Measurements from ENCODE around the gene IRX3.
"Not testable (repeated sequence)": the region's sequence is repeated elsewhere in the genome, so short reads cannot be mapped to it uniquely, and the experiment has no call there.

Gene IRX3

GRCh38 chr16:54268766-54269165, 17.8 kb downstream of the IRX3 start:
- DNase-seq (ENCODE audit: insufficient read length) (no peak), FAIRE-seq (no peak)
- TF ChIP-seq TAF1 (IDR thresholded peaks at IDR 0.05; ENCODE audit: borderline replicate concordance, low read depth, low read length) (no peak), POLR2A (IDR thresholded peaks at IDR 0.05; ENCODE audit: low read depth, low read length) (no peak), POLR2AphosphoS5 (IDR thresholded peaks at IDR 0.05; ENCODE audit: low read depth, low read length) (no peak)

- FAIRE-seq (no peak), DNase-seq (ENCODE audit: insufficient read length) (no peak)
- TF ChIP-seq TAF1 (IDR thresholded peaks at IDR 0.05; ENCODE audit: borderline replicate concordance, low read depth, low read length): no peak
- TF ChIP-seq POLR2AphosphoS5 (IDR thresholded peaks at IDR 0.05; ENCODE audit: low read depth, low read length): no peak
- no peak for TF ChIP-seq POLR2A (IDR thresholded peaks at IDR 0.05; ENCODE audit: low read depth, low read length)
Observed at GRCh38 chr16:54268340-54268739, 18.2 kb downstream of the IRX3 start.

- TF ChIP-seq POLR2A (IDR thresholded peaks at IDR 0.05; ENCODE audit: low read depth, low read length) (no peak), POLR2AphosphoS5 (IDR thresholded peaks at IDR 0.05; ENCODE audit: low read depth, low read length) (no peak), TAF1 (IDR thresholded peaks at IDR 0.05; ENCODE audit: borderline replicate concordance, low read depth, low read length) (no peak)
- FAIRE-seq (no peak), DNase-seq (ENCODE audit: insufficient read length) (no peak)
Observed at GRCh38 chr16:54266363-54266955, 20.1 kb downstream of the IRX3 start.

GRCh38 chr16:54265575-54266107, 20.9 kb downstream of the IRX3 start:
- TF ChIP-seq POLR2A (IDR thresholded peaks at IDR 0.05; ENCODE audit: low read depth, low read length) (no peak), TAF1 (IDR thresholded peaks at IDR 0.05; ENCODE audit: borderline replicate concordance, low read depth, low read length) (no peak), POLR2AphosphoS5 (IDR thresholded peaks at IDR 0.05; ENCODE audit: low read depth, low read length) (no peak)
- FAIRE-seq: no peak
- DNase-seq (ENCODE audit: insufficient read length): no peak

- TF ChIP-seq POLR2AphosphoS5 (IDR thresholded peaks at IDR 0.05; ENCODE audit: low read depth, low read length): no peak
- no peak for DNase-seq (ENCODE audit: insufficient read length)
- no peak for FAIRE-seq
Observed at GRCh38 chr16:54253118-54253517, 33.5 kb downstream of the IRX3 start.

GRCh38 chr16:54248863-54249710, 37.5 kb downstream of the IRX3 start:
- DNase-seq (ENCODE audit: insufficient read length) (no peak), FAIRE-seq (no peak)
- no peak for TF ChIP-seq TAF1 (IDR thresholded peaks at IDR 0.05; ENCODE audit: borderline replicate concordance, low read depth, low read length)
- no peak for TF ChIP-seq POLR2AphosphoS5 (IDR thresholded peaks at IDR 0.05; ENCODE audit: low read depth, low read length)
- TF ChIP-seq POLR2A (IDR thresholded peaks at IDR 0.05; ENCODE audit: low read depth, low read length): no peak

- not testable (repeated sequence) for DNase-seq (ENCODE audit: insufficient read length); FAIRE-seq
Observed at GRCh38 chr16:54247705-54248104, 38.9 kb downstream of the IRX3 start.

GRCh38 chr16:54246454-54246821, 40.1 kb downstream of the IRX3 start:
- FAIRE-seq (no peak), DNase-seq (ENCODE audit: insufficient read length) (no peak)
- no peak for TF ChIP-seq TAF1 (IDR thresholded peaks at IDR 0.05; ENCODE audit: borderline replicate concordance, low read depth, low read length)
- no peak for TF ChIP-seq POLR2AphosphoS5 (IDR thresholded peaks at IDR 0.05; ENCODE audit: low read depth, low read length)
- TF ChIP-seq POLR2A (IDR thresholded peaks at IDR 0.05; ENCODE audit: low read depth, low read length): no peak

GRCh38 chr16:54245788-54246453, 40.7 kb downstream of the IRX3 start:
- TF ChIP-seq POLR2AphosphoS5 (IDR thresholded peaks at IDR 0.05; ENCODE audit: low read depth, low read length): no peak
- TF ChIP-seq POLR2A (IDR thresholded peaks at IDR 0.05; ENCODE audit: low read depth, low read length): no peak
- no peak for TF ChIP-seq TAF1 (IDR thresholded peaks at IDR 0.05; ENCODE audit: borderline replicate concordance, low read depth, low read length)
- no peak for DNase-seq (ENCODE audit: insufficient read length)
- no peak for FAIRE-seq

GRCh38 chr16:54244061-54244886, 42.3 kb downstream of the IRX3 start:
- no peak for FAIRE-seq
- no peak for DNase-seq (ENCODE audit: insufficient read length)

GRCh38 chr16:54243202-54243601, 43.4 kb downstream of the IRX3 start:
- FAIRE-seq: no peak
- no peak for TF ChIP-seq POLR2A (IDR thresholded peaks at IDR 0.05; ENCODE audit: low read depth, low read length)
- TF ChIP-seq POLR2AphosphoS5 (IDR thresholded peaks at IDR 0.05; ENCODE audit: low read depth, low read length): no peak
- TF ChIP-seq TAF1 (IDR thresholded peaks at IDR 0.05; ENCODE audit: borderline replicate concordance, low read depth, low read length): no peak
- DNase-seq (ENCODE audit: insufficient read length): no peak

More at GRCh38 chr16:54244061-54244886, 42.3 kb downstream of the IRX3 start:
- TF ChIP-seq POLR2A (IDR thresholded peaks at IDR 0.05; ENCODE audit: low read depth, low read length): no peak
- TF ChIP-seq POLR2AphosphoS5 (IDR thresholded peaks at IDR 0.05; ENCODE audit: low read depth, low read length): no peak
- no peak for TF ChIP-seq TAF1 (IDR thresholded peaks at IDR 0.05; ENCODE audit: borderline replicate concordance, low read depth, low read length)
